RWPE1 (cell line): ENCODE results near the gene CSNK1G2.

Experiments used
- CTCF ChIA-PET: fragments of 350-600 bp; sonication (Branson Sonifier 250); formaldehyde crosslinking; extraction: SDS; loops from one replicate; lab custom pipeline; 2021; lab: Yijun Ruan, JAX
- POLR2A ChIA-PET: fragments of 400-600 bp; formaldehyde crosslinking; extraction: SDS; loops from one replicate; lab custom pipeline; 2020; ENCODE audit warnings: antibody characterized with exemption; ENCODE audit not compliant: low non-redundant PET; lab: Yijun Ruan, JAX
- DNase-seq: peaks from one replicate; pipeline ENCODE4 v3.0.0; 2012; ENCODE audit warnings: low spot score
- H3K27ac ChIP-seq: fragments of 450-650 bp; 2 replicates; pipeline ENCODE4 v1.5.1; 2017
- TF ChIP-seq, protein P1 (sequence below): fragments of 450-650 bp; conservative IDR thresholded peaks from 2 replicates; pipeline ENCODE4 v1.5.1; 2017; ENCODE audit warnings: low read depth, mild to moderate bottlenecking

CSNK1G2 gene

GRCh38 chr19:1956122-1956494 is 15.1 kb downstream of the CSNK1G2 start:
- POLR2A ChIA-PET: no interaction called here

GRCh38 chr19:1956868-1957492 is 16.0 kb downstream of the CSNK1G2 start:
- ChIA-PET POLR2A (no interaction called here), CTCF (no interaction called here)
- TF ChIP-seq, protein P1, sequence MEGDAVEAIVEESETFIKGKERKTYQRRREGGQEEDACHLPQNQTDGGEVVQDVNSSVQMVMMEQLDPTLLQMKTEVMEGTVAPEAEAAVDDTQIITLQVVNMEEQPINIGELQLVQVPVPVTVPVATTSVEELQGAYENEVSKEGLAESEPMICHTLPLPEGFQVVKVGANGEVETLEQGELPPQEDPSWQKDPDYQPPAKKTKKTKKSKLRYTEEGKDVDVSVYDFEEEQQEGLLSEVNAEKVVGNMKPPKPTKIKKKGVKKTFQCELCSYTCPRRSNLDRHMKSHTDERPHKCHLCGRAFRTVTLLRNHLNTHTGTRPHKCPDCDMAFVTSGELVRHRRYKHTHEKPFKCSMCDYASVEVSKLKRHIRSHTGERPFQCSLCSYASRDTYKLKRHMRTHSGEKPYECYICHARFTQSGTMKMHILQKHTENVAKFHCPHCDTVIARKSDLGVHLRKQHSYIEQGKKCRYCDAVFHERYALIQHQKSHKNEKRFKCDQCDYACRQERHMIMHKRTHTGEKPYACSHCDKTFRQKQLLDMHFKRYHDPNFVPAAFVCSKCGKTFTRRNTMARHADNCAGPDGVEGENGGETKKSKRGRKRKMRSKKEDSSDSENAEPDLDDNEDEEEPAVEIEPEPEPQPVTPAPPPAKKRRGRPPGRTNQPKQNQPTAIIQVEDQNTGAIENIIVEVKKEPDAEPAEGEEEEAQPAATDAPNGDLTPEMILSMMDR: no peak
- no peak for DNase-seq
- H3K27ac ChIP-seq: no peak overlapping the region

More at GRCh38 chr19:1956122-1956494, 15.1 kb downstream of the CSNK1G2 start:
- no peak overlapping the region for H3K27ac ChIP-seq
- no peak for DNase-seq
- TF ChIP-seq, protein P1: no peak
- CTCF ChIA-PET: interaction anchor here (0.6 kb wide), 1 partner anchor 42 kb away, joined by 5 read pairs; no protein-coding TSS in a partner anchor

- DNase-seq: no peak
- ChIA-PET POLR2A (no interaction called here), CTCF (no interaction called here)
- no peak overlapping the region for H3K27ac ChIP-seq
- TF ChIP-seq, protein P1: no peak
Observed at GRCh38 chr19:1957562-1958248, 16.7 kb downstream of the CSNK1G2 start.

GRCh38 chr19:1959928-1960589 is 19.1 kb downstream of the CSNK1G2 start:
- no peak overlapping the region for H3K27ac ChIP-seq
- DNase-seq: no peak
- ChIA-PET POLR2A (no interaction called here), CTCF (no interaction called here)
- TF ChIP-seq, protein P1: no peak

DNA sequence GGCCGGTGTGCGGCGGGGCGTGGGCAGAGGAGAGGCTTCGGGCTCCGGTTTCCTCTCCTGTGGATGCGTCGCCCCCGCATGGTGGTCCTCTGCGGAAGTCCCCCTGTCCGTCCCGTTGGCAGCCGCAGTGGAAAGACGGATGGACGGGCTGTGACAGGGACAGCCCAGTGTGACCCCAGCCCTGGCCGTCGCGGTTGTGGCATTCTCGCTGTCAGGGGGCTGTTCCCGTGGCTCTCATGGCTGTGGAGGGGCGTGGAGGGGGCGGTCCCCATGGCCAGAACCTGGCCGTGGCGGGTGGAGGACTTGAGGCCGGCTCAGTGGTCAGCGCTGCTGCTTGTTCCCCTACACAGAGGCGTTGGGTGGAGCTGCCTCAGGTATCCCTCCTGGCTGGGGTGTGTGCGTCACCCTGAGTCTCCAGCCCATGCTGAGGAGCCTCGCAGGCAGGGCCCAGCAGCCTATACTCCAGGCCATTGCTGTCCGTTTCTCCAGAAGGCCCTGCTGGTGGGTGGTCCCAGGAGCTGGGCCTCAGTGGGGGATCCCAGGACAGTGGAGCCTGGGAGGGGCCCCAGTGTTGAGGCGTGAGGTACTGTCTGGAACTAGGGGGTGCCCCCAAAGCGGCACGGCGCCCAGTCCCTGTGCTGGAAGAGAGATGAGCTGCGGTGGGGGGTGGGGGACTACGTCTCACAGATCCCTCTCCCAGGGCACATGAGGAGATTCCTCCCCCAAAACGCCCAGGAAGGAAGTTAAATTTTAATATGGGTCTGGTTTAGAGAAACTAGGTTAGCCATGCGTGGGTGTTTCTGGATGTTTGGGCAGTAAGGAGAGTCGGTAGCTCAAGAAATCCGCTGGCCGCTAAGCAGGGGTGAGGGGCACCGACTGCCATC is 20.3 kb downstream of the CSNK1G2 start:
- no peak for DNase-seq
- POLR2A ChIA-PET: no interaction called here
- TF ChIP-seq, protein P1: no peak
- H3K27ac ChIP-seq: 0 out of 2 replicates have a peak overlapping the region, but pooled peaks have one; percentile 1
- CTCF ChIA-PET: interaction anchor here (0.6 kb wide), 1 partner anchor 31 kb away, joined by 3 read pairs; no protein-coding TSS in a partner anchor
